SJCRH30 (cell line): ENCODE measurements around the gene GRIK1. TPM values are rescaled to one million over a fixed set of nuclear protein-coding genes. Genes with fewer than 3 reads are reported as not detected.

ENCODE experiments used
- DNase-seq, 2 experiments: peaks; one replicate each; pipeline ENCODE4 v3.0.0-alpha.2; 2015 to 2020
- H3K27ac ChIP-seq: fragments of 250-450 bp; sonication (Bioruptor Pico); 2 replicates; pipeline ENCODE4 v1.5.1; 2020; ENCODE audit warnings: mild to moderate bottlenecking, moderate library complexity
- H3K27me3 ChIP-seq: fragments of 250-450 bp; sonication (Bioruptor Pico); 2 replicates; pipeline ENCODE4 v1.5.1; 2020; ENCODE audit warnings: mild to moderate bottlenecking, moderate library complexity
- H3K36me3 ChIP-seq: fragments of 250-450 bp; sonication (Bioruptor Pico); 2 replicates; pipeline ENCODE4 v1.5.1; 2020; ENCODE audit warnings: mild to moderate bottlenecking, moderate library complexity
- H3K4me1 ChIP-seq: fragments of 250-450 bp; sonication (Bioruptor Pico); 2 replicates; pipeline ENCODE4 v1.5.1; 2020; ENCODE audit warnings: mild to moderate bottlenecking, moderate library complexity
- H3K4me3 ChIP-seq: fragments of 250-450 bp; sonication (Bioruptor Pico); 2 replicates; pipeline ENCODE4 v1.5.1; 2020; ENCODE audit warnings: mild to moderate bottlenecking, moderate library complexity
- H3K9me3 ChIP-seq: fragments of 250-450 bp; sonication (Bioruptor Pico); replicated peaks from 2 replicates; pipeline ENCODE4 v1.5.1; 2020; ENCODE audit warnings: mild to moderate bottlenecking, moderate library complexity
- total RNA-seq: library from RNA; depleted of rRNA; stranded (reverse); fragments of >200 nt; shearing (Covaris generic); gene quantifications from 2 replicates; pipeline ENCODE4 v1.2.3, GENCODE V29; 2014

The GRIK1 gene
- total RNA-seq, 1 experiment from 2014 or later, result not detected

- no peak for DNase-seq
- Histone ChIP-seq H3K4me1 (no peaks in the 10 kb centered on the region), H3K27me3 (no peaks in the 10 kb centered on the region), H3K36me3 (no peaks in the 10 kb centered on the region), H3K4me3 (no peak overlapping the region), H3K9me3 (no peaks in the 10 kb centered on the region), H3K27ac (no peak overlapping the region)
These were observed 257.0 kb downstream of the GRIK1 start for GRCh38 chr21:29682800-29683199.

GRCh38 chr21:29680273-29680672 is 259.5 kb downstream of the GRIK1 start:
- Histone ChIP-seq H3K9me3 (no peaks in the 10 kb centered on the region), H3K4me1 (no peaks in the 10 kb centered on the region), H3K27ac (no peak overlapping the region), H3K36me3 (no peaks in the 10 kb centered on the region), H3K4me3 (no peak overlapping the region), H3K27me3 (no peaks in the 10 kb centered on the region)
- no peak for DNase-seq

GRCh38 chr21:29678626-29679025 is 261.2 kb downstream of the GRIK1 start:
- Histone ChIP-seq H3K4me3 (no peak overlapping the region), H3K27me3 (no peaks in the 10 kb centered on the region), H3K9me3 (no peaks in the 10 kb centered on the region), H3K27ac (no peak overlapping the region), H3K4me1 (no peaks in the 10 kb centered on the region), H3K36me3 (no peaks in the 10 kb centered on the region)
- no peak for DNase-seq

DNA sequence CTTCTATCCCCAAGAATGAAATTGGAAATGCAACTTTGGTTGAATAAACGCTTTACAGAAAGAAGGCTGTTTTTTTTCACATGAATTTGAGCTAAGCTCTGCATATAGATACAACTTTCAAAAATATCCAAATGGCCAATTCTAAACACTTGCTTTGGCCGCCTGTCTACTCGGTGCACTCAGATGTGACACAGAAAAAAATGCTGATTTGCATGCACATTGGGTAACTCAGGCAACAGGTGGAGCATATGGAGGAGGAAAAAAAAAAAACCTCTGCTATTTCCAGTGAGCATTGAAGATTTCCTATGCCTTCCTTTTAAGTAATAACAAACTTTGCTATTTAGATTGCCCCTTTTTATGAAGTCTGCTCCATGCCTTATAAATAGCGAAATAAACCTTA is 262.5 kb downstream of the GRIK1 start:
- no peaks in the 10 kb centered on the region for H3K9me3 ChIP-seq
- H3K4me3 ChIP-seq, result no peak overlapping the region
- DNase-seq, result no peak
- no peak overlapping the region for H3K27ac ChIP-seq
- no peaks in the 10 kb centered on the region for H3K36me3 ChIP-seq
- no peaks in the 10 kb centered on the region for H3K27me3 ChIP-seq
- no peaks in the 10 kb centered on the region for H3K4me1 ChIP-seq

DNA sequence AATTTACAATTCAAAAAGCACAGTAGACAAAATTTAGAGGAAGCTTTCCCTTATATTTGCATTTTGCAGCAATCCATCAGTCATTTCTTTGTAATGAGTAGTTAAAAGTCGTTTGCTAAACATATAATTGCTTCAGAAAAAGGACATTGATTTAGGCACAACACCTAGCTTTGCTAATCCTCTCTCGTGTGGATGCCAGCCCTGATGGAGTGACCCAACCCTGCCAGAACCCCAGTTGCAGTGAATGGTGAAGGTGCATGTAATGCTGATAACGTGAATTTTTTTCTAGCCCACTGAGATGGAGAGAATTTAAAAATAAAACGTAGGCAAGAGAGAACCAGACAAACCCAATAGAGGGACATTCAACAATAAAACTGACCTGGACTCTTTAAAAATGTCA is 263.4 kb downstream of the GRIK1 start:
- Histone ChIP-seq H3K4me1 (no peaks in the 10 kb centered on the region), H3K27ac (no peak overlapping the region), H3K27me3 (no peaks in the 10 kb centered on the region), H3K4me3 (no peak overlapping the region), H3K36me3 (no peaks in the 10 kb centered on the region), H3K9me3 (no peaks in the 10 kb centered on the region)
- no peak for DNase-seq

GRCh38 chr21:29675451-29675850 is 264.3 kb downstream of the GRIK1 start:
- no peak for DNase-seq
- Histone ChIP-seq H3K4me3 (no peak overlapping the region), H3K36me3 (no peaks in the 10 kb centered on the region), H3K27ac (no peak overlapping the region), H3K27me3 (no peaks in the 10 kb centered on the region), H3K9me3 (no peaks in the 10 kb centered on the region), H3K4me1 (no peaks in the 10 kb centered on the region)

DNA sequence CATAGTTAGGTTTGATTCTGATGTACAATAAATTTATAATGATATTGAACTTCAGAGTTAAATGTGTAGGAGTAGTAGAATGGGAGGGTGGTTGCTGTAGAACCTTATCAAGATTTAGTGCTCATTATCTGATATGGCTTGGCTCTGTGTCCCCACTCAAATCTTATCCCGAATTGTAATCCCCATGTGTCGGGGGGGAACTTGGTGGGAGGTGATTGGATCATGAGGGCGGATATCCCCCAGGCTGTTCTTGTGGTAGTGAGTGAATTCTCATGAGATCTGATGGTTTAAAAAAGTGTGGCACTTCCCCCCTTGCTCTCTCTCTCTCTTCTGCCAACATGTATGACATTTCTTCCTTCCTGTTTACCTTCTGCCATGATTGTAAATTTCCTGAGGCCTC is 265.5 kb downstream of the GRIK1 start:
- Histone ChIP-seq H3K36me3 (no peaks in the 10 kb centered on the region), H3K27ac (no peak overlapping the region), H3K27me3 (no peaks in the 10 kb centered on the region), H3K4me1 (no peaks in the 10 kb centered on the region), H3K4me3 (no peak overlapping the region), H3K9me3 (no peaks in the 10 kb centered on the region)
- no peak for DNase-seq

- no peaks in the 10 kb centered on the region for H3K27me3 ChIP-seq
- no peak overlapping the region for H3K27ac ChIP-seq
- no peaks in the 10 kb centered on the region for H3K36me3 ChIP-seq
- no peak overlapping the region for H3K4me3 ChIP-seq
- H3K9me3 ChIP-seq, result no peaks in the 10 kb centered on the region
- DNase-seq, result no peak
- H3K4me1 ChIP-seq, result no peaks in the 10 kb centered on the region
These were observed 266.6 kb downstream of the GRIK1 start for GRCh38 chr21:29673096-29673610.

GRCh38 chr21:29671728-29672127 is 268.1 kb downstream of the GRIK1 start:
- Histone ChIP-seq H3K36me3 (no peaks in the 10 kb centered on the region), H3K27ac (no peak overlapping the region), H3K4me1 (no peaks in the 10 kb centered on the region), H3K4me3 (no peak overlapping the region), H3K9me3 (no peaks in the 10 kb centered on the region), H3K27me3 (no peaks in the 10 kb centered on the region)
- DNase-seq, result no peak

DNA sequence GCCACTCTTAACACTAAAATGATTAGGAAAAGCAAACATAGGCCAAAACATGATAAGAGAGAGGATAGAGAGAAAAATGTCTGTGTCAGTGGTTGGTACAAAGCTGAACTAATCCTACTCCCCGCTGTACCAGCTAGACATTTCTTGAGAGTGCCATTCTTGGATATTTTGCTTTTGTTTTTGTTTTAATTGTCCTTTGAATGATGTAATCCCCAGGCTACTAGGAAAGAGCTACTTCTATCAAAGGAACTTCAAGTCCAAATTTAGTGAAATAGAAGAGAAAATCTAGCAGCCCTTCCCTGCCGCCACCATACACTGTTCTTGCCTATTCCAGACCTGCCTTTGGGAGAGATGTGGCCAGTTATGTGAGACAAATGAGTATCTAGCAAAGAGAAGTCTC is 269.6 kb downstream of the GRIK1 start:
- Histone ChIP-seq H3K27me3 (no peaks in the 10 kb centered on the region), H3K36me3 (no peaks in the 10 kb centered on the region), H3K27ac (no peak overlapping the region), H3K4me3 (no peak overlapping the region), H3K4me1 (no peaks in the 10 kb centered on the region), H3K9me3 (no peaks in the 10 kb centered on the region)
- DNase-seq, result no peak

- Histone ChIP-seq H3K4me1 (no peaks in the 10 kb centered on the region), H3K27me3 (no peaks in the 10 kb centered on the region), H3K36me3 (no peaks in the 10 kb centered on the region), H3K27ac (no peak overlapping the region), H3K4me3 (no peak overlapping the region), H3K9me3 (no peaks in the 10 kb centered on the region)
- DNase-seq, result no peak
These were observed 270.4 kb downstream of the GRIK1 start for GRCh38 chr21:29669416-29669815.

- H3K27me3 ChIP-seq, result no peaks in the 10 kb centered on the region
- no peak overlapping the region for H3K4me3 ChIP-seq
- H3K4me1 ChIP-seq, result no peaks in the 10 kb centered on the region
- H3K36me3 ChIP-seq, result no peaks in the 10 kb centered on the region
- H3K27ac ChIP-seq, result no peak overlapping the region
- H3K9me3 ChIP-seq, result no peaks in the 10 kb centered on the region
- DNase-seq, result no peak
These were observed 272.1 kb downstream of the GRIK1 start for GRCh38 chr21:29667651-29668050.

DNA sequence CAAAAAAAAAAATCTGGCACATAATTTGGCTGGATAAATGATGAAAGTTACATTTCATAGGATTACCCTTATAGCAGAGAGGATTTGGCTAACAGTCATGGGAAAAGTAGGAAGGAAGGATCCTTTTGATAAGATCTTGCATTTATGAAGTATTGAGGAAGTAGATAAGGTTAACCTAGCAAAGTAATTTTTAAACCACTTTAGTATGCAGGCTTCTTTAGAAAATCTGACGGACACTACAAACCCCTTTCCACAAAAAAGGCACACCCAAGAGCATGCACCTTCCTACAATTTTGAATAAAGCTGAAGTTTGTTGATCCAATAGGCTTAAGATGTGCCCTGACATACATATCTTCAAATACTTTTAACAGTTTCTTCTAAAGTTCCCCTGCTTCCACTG is 275.2 kb downstream of the GRIK1 start:
- H3K27me3 ChIP-seq, result no peaks in the 10 kb centered on the region

GRCh38 chr21:29661672-29662442 is 277.9 kb downstream of the GRIK1 start:
- Histone ChIP-seq H3K36me3 (no peaks in the 10 kb centered on the region), H3K27me3 (no peaks in the 10 kb centered on the region), H3K27ac (no peak overlapping the region), H3K9me3 (peaks cover 3% of the 10 kb centered on the region; the same call in 1 of the 2 replicates), H3K4me1 (no peaks in the 10 kb centered on the region), H3K4me3 (no peak overlapping the region)
- DNase-seq, result no peak

More for the DNA sequence above, 275.2 kb downstream of the GRIK1 start:
- Histone ChIP-seq H3K4me1 (no peaks in the 10 kb centered on the region), H3K4me3 (no peak overlapping the region), H3K9me3 (peaks cover 3% of the 10 kb centered on the region; the same call in 1 of the 2 replicates), H3K27ac (no peak overlapping the region), H3K36me3 (no peaks in the 10 kb centered on the region)
- no peak for DNase-seq

DNA sequence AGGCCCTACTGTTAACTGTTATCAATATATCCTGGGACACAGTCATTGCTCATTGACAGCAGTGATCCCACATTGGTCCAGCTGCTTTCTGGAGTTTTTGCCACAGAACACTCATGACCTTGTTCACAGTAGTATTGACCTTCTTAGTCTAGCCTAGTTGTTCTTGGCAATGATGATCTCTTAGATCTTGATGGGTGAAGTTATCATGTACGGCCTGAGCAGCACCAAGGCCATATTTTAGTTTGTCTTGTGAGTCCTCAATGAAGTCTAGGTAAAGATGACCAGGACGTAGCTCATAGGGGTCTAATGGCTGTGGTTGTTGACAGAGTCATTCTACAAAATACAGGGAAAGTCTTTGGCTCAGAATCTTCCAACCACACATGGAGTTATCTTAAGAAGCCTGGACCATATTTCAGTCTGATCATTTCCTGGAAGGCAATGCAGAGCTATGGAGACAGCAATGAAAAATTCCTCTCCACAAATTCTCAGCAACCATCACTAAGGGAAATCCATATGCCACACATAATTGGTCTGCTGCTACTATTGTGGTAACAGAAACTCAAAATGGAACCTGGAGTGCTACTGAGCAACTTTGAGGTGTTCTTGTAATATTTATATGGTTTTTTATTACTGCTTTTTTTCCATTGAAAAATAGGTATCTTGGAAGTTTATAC is 279.6 kb downstream of the GRIK1 start:
- no peaks in the 10 kb centered on the region for H3K27me3 ChIP-seq
- DNase-seq, result no peak

DNA sequence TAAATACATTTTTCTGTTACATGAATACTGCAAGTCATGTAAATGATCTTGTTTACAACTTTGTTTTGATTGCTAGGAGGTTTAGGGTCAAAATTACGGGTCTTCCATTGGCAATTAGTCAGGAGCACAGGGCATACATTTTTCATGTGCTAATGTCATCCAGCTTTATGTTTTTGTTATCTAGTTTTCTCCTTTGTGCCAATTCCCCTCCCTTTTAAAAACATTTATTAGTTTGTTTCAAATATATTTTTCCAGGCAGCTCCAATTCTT is 280.9 kb downstream of the GRIK1 start:
- DNase-seq, result no peak
- H3K4me3 ChIP-seq, result no peak overlapping the region
- H3K4me1 ChIP-seq, result no peaks in the 10 kb centered on the region
- H3K36me3 ChIP-seq, result no peaks in the 10 kb centered on the region
- H3K27me3 ChIP-seq, result no peaks in the 10 kb centered on the region
- H3K9me3 ChIP-seq, result peaks cover 3% of the 10 kb centered on the region; the same call in 1 of the 2 replicates
- H3K27ac ChIP-seq, result no peak overlapping the region

More for the DNA sequence above, 279.6 kb downstream of the GRIK1 start:
- Histone ChIP-seq H3K27ac (no peak overlapping the region), H3K9me3 (peaks cover 3% of the 10 kb centered on the region; the same call in 1 of the 2 replicates), H3K36me3 (no peaks in the 10 kb centered on the region), H3K4me3 (no peak overlapping the region), H3K4me1 (no peaks in the 10 kb centered on the region)
